Mucosa of descending colon (tissue), 3 donors: ENCODE data around the gene LRRC27. TPM values are rescaled to one million over a fixed set of nuclear protein-coding genes. Genes with fewer than 3 reads are reported as not detected.
A peak's percentile ranks its signal among the peaks of the same experiment; 100 is the strongest.

ENCODE experiments used
- ATAC-seq: fragments of 200-7000 bp; cut with Tn5 transposase; one replicate; pipeline ENCODE4 v1.9.1; 2020; ENCODE audit warnings: mild to moderate bottlenecking, moderate library complexity
- DNase-seq, 3 donors: peaks; one replicate each; pipeline ENCODE4 v3.0.0-alpha.2; 2020
- H3K36me3 ChIP-seq: fragments of 200-600 bp; one replicate; pipeline ENCODE4 v1.8.0; 2021; ENCODE audit warnings: low read depth, mild to moderate bottlenecking
- H3K4me1 ChIP-seq: fragments of 200-600 bp; one replicate; pipeline ENCODE4 v1.8.0; 2021; ENCODE audit warnings: low read depth, mild to moderate bottlenecking
- H3K4me3 ChIP-seq: fragments of 200-600 bp; one replicate; pipeline ENCODE4 v1.8.0; 2021; ENCODE audit warnings: mild to moderate bottlenecking
- H3K9me3 ChIP-seq: fragments of 200-600 bp; one replicate; pipeline ENCODE4 v1.8.0; 2021; ENCODE audit warnings: mild to moderate bottlenecking
- intact Hi-C, 2 donors: fragments of 100-400 bp; cut with DNase I in 1 of 2; cut with micrococcal nuclease in 1 of 2; formaldehyde crosslinking; loops; one replicate each; pipeline versions ENCODE4 v1.11.0 to v1.11.1; 2022; cut with DNase I, micrococcal nuclease
- total RNA-seq, 3 donors: library from RNA; stranded (reverse); fragmentation: NEBNext Ultra II Directional in 2 of 3; extraction: Animal tissue kit (Norgen Biotek cat#: 25700) in 2 of 3; gene quantifications; one replicate each; pipeline versions ENCODE4 v1.2.1 to v1.2.4, GENCODE V29; 2021 to 2023
- TF ChIP-seq, protein P1 (sequence below): fragments of 200-600 bp; IDR thresholded peaks from one replicate; pipeline ENCODE4 v1.8.0; 2022; ENCODE audit warnings: antibody characterized with exemption, mild to moderate bottlenecking
- donor health status: DM: no; HTN: no; CAD: no; lungs with moderate emphysema.
- donor health status: DM: no; HTN: no; CAD: no.
- donor health status: DM: no; HTN: yes; CAD: no.

LRRC27 gene
- total RNA-seq, 3 donors from 2014 or later = 6.9 to 12.2 (median 11.1) TPM

GRCh38 chr10:132360766-132361447, 28.9 kb downstream of the LRRC27 start:
- Histone ChIP-seq H3K9me3 (no peaks in the 10 kb centered on the region), H3K36me3 (no peaks in the 10 kb centered on the region), H3K4me1 (no peaks in the 10 kb centered on the region), H3K4me3 (no peak overlapping the region)
- TF ChIP-seq, protein P1, sequence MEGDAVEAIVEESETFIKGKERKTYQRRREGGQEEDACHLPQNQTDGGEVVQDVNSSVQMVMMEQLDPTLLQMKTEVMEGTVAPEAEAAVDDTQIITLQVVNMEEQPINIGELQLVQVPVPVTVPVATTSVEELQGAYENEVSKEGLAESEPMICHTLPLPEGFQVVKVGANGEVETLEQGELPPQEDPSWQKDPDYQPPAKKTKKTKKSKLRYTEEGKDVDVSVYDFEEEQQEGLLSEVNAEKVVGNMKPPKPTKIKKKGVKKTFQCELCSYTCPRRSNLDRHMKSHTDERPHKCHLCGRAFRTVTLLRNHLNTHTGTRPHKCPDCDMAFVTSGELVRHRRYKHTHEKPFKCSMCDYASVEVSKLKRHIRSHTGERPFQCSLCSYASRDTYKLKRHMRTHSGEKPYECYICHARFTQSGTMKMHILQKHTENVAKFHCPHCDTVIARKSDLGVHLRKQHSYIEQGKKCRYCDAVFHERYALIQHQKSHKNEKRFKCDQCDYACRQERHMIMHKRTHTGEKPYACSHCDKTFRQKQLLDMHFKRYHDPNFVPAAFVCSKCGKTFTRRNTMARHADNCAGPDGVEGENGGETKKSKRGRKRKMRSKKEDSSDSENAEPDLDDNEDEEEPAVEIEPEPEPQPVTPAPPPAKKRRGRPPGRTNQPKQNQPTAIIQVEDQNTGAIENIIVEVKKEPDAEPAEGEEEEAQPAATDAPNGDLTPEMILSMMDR = peak; percentile 50
- peak in 2 of 3 donors; percentile 36 to 47 for DNase-seq
- intact Hi-C loops = no loop called here
- ATAC-seq = peak; percentile 62

DNA sequence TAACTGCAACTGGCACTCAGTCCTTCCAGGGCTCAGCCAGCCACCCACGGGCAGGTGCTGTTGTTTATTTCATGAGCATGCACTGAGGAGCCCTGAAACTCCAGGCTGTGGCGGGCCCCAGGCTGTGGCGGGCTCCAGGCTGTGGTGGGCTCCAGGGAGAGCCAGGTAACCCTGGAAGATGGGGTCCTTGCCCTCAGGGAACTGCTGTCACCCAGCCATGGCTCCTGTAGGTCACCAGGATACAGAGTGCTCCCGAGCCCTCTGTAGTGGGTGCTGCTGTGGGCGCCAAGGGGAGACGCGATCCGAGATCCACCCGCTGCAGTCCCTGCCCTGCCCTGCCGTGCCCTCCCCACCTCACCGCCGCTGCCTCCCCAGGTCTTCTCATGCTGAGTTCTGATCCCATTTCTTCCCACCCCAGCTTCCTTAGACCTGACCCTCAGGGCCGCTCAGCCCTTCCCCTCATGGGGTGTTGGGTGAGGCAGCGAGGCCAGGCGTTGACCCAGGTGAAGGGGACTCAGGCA, 29.6 kb downstream of the LRRC27 start:
- Histone ChIP-seq H3K36me3 (no peaks in the 10 kb centered on the region), H3K4me1 (no peaks in the 10 kb centered on the region), H3K9me3 (no peaks in the 10 kb centered on the region), H3K4me3 (no peak overlapping the region)
- ATAC-seq (no peak), DNase-seq (peak in 1 of 3 donors; percentile 34)
- intact Hi-C loops = no loop called here
- TF ChIP-seq, protein P1 = no peak

DNA sequence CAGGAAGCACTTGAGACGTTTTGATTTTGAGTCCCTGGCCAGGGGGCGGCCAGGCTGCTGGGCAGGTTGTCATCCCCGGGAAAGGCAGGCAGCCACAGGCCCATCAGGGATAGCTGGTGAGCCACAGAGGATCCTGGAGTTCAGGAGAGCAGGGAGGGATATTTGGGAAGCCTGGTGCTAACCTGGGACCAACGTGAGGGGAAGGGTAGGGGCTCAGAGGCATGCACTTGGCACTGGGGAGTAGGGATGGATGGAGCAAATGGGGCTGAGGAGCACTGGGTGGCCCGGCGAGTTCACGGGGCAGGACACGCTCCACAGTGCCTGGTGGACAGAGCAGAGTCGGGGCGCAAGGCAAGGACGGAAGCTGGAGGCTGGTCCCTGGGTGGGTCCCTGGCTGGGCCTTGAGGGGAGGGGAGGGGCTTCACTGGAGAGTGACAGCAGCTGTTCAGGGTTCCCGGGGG, 30.2 kb downstream of the LRRC27 start:
- peak in 1 of 3 donors; percentile 44 for DNase-seq
- no peak for ATAC-seq
- no peak overlapping the region for H3K4me3 ChIP-seq
- H3K9me3 ChIP-seq = no peaks in the 10 kb centered on the region
- TF ChIP-seq, protein P1 = no peak
- no peaks in the 10 kb centered on the region for H3K4me1 ChIP-seq
- H3K36me3 ChIP-seq = no peaks in the 10 kb centered on the region
- intact Hi-C loops = no loop called here

DNA sequence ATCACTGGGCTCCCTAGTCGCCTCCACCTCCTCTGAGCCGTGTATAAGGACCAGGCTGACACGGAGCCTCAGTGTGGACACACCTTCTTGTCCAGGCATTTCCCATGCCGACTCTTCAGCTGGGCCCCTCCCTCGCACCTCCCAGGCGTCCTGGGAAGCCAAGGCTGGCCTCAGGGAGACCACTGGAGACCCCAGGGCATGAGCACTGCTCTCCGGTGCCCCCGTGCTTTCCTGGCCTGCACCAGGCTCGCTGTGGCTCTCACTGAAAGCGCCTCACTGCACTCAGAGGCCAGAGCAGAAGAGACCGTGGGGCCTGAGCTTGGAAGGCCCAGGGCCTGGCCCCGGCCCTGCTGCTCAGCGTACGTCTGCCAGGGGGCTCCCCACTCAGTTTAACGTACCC, 31.4 kb downstream of the LRRC27 start:
- Histone ChIP-seq H3K36me3 (no peaks in the 10 kb centered on the region), H3K9me3 (no peaks in the 10 kb centered on the region), H3K4me1 (no peaks in the 10 kb centered on the region), H3K4me3 (no peak overlapping the region)
- intact Hi-C loops = no loop called here
- TF ChIP-seq, protein P1 = no peak
- DNase-seq (peak in 1 of 3 donors; percentile 27), ATAC-seq (no peak)

GRCh38 chr10:132363921-132364593, 32.1 kb downstream of the LRRC27 start:
- TF ChIP-seq, protein P1 = no peak
- H3K36me3 ChIP-seq = no peaks in the 10 kb centered on the region
- DNase-seq = no peak
- intact Hi-C loops = no loop called here
- peak; percentile 88 for ATAC-seq
- no peaks in the 10 kb centered on the region for H3K9me3 ChIP-seq
- no peaks in the 10 kb centered on the region for H3K4me1 ChIP-seq
- no peak overlapping the region for H3K4me3 ChIP-seq
